ENCODE data around the gene SOWAHC. TPM values are rescaled to one million over a fixed set of nuclear protein-coding genes. Genes with fewer than 3 reads are reported as not detected.

SOWAHC gene
- total and polyA plus RNA-seq, 2 of the 13 experiments (the other 11 are each of a cell fraction or from before 2014, with no cell fraction given) = 21.2 to 22.5 TPM

DNA sequence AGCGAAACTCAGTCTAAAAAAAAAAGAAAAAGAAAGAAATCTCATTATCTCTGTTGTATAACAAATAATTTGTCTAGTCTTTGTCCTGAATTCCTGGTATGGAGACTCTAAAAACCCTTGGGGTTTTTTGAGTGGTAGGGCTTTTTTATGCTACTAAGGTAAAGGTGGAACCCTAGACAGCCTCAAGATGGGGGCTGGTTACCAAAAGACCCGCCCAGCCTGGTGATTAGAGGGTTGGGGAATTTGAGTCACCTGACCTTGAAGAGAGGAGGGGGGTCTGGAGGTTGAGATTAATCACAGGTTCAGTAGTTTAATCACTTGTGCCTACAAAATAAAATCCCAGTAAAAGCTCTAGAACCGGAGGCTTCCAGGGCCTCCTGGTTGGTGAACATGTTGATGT lies 17.6 kb downstream of the SOWAHC start (continued):
- TF ChIP-seq, protein P1, sequence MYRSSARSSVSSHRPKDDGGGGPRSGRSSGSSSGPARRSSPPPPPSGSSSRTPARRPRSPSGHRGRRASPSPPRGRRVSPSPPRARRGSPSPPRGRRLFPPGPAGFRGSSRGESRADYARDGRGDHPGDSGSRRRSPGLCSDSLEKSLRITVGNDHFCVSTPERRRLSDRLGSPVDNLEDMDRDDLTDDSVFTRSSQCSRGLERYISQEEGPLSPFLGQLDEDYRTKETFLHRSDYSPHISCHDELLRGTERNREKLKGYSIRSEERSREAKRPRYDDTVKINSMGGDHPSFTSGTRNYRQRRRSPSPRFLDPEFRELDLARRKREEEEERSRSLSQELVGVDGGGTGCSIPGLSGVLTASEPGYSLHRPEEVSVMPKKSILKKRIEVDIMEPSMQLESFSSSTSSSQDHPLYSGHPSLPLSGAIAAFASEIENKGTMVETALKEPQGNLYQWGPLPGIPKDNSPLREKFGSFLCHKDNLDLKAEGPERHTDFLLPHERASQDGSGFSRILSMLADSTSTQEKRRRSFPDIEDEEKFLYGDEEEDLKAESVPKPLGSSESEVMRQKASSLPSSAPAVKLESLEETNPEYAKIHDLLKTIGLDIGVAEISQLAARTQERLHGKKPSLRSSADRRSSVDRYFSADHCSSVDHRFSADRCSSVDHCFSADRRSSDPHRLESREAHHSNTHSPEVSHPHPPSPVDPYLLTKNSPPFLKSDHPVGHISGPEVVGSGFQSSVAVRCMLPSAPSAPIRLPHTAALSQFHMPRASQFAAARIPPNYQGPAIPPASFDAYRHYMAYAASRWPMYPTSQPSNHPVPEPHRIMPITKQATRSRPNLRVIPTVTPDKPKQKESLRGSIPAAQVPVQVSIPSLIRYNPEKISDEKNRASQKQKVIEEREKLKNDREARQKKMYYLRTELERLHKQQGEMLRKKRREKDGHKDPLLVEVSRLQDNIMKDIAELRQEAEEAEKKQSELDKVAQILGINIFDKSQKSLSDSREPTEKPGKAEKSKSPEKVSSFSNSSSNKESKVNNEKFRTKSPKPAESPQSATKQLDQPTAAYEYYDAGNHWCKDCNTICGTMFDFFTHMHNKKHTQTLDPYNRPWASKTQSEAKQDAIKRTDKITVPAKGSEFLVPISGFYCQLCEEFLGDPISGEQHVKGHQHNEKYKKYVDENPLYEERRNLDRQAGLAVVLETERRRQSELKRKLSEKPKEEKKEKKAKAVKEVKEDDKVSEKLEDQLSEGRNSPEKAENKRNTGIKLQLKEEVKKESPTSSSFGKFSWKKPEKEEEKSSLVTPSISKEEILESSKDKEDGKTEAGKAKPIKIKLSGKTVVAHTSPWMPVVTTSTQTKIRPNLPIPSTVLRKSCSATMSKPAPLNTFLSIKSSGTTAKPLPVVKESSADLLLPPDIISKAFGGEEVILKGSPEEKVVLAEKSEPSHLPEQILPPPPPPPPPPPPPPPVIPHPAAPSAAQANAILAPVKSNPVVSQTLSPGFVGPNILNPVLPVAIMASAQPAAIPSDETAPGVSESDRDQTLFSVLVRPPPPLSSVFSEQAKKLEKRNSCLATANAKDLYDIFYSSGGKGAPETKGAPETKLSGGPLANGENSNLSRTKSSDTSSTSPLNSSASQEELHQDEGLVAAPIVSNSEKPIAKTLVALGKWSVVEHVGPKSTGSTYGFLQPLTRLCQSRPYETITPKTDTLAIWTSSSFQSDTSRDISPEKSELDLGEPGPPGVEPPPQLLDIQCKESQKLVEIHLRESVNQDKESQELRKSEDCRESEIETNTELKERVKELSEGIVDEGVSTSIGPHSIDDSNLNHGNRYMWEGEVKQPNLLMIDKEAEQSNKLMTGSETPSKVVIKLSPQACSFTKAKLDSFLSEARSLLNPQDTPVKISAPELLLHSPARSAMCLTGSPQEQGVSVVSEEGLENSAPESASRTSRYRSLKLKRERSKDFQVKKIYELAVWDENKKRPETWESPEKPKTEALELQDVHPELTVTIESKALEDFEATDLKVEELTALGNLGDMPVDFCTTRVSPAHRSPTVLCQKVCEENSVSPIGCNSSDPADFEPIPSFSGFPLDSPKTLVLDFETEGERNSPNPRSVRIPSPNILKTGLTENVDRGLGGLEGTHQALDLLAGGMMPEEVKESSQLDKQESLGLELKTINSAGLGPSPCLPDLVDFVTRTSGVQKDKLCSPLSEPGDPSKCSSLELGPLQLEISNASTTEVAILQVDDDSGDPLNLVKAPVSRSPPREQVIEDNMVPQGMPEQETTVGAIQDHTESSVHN (CRISPR knock-in tag; IDR thresholded peaks at IDR 0.05) = no peak
- TF ChIP-seq ZNF781 (CRISPR knock-in tag; IDR thresholded peaks at IDR 0.05; ENCODE audit: borderline replicate concordance, not compliant biosample characterization) (no peak), RFXANK (CRISPR knock-in tag; IDR thresholded peaks at IDR 0.05) (no peak), SMC3 (IDR thresholded peaks at IDR 0.05; ENCODE audit: low read length) (peak; percentile 0; the same call in 1 of the 2 replicates), ZNF546 (CRISPR knock-in tag; conservative IDR thresholded peaks at IDR 0.05) (no peak), DBP (CRISPR knock-in tag; IDR thresholded peaks at IDR 0.05; ENCODE audit: not compliant biosample characterization) (no peak), ZNF674 (CRISPR knock-in tag; IDR thresholded peaks at IDR 0.05; ENCODE audit: low read depth) (no peak), PBX2 (CRISPR knock-in tag; IDR thresholded peaks at IDR 0.05) (no peak), ZFP41 (CRISPR knock-in tag; IDR thresholded peaks at IDR 0.05; ENCODE audit: borderline replicate concordance) (no peak), ZNF75D (CRISPR knock-in tag; IDR thresholded peaks at IDR 0.05; ENCODE audit: borderline replicate concordance) (no peak), TCF7L2 (IDR thresholded peaks at IDR 0.05; ENCODE audit: low read depth, low read length) (no peak), ZNF784 (CRISPR knock-in tag; IDR thresholded peaks at IDR 0.05; ENCODE audit: borderline replicate concordance) (no peak), PRPF4 (IDR thresholded peaks at IDR 0.05; ENCODE audit: low read depth, low read length, poor library complexity, severe bottlenecking) (no peak), FOSL2 (CRISPR knock-in tag; IDR thresholded peaks at IDR 0.05) (0 out of 2 replicates have a peak, but pooled peaks have one; percentile 33), EP300 (IDR thresholded peaks at IDR 0.05; ENCODE audit: low read depth in 2 of 2, low read length in 2 of 2) (0 out of 4 replicates have a peak, but pooled peaks of 1 of the 2 experiments have one; percentile 37), EP300 (CRISPR knock-in tag; IDR thresholded peaks at IDR 0.05; ENCODE audit: borderline replicate concordance) (no peak), KDM5B (CRISPR knock-in tag; IDR thresholded peaks at IDR 0.05; ENCODE audit: borderline replicate concordance) (no peak)
- TF ChIP-seq, protein P2, sequence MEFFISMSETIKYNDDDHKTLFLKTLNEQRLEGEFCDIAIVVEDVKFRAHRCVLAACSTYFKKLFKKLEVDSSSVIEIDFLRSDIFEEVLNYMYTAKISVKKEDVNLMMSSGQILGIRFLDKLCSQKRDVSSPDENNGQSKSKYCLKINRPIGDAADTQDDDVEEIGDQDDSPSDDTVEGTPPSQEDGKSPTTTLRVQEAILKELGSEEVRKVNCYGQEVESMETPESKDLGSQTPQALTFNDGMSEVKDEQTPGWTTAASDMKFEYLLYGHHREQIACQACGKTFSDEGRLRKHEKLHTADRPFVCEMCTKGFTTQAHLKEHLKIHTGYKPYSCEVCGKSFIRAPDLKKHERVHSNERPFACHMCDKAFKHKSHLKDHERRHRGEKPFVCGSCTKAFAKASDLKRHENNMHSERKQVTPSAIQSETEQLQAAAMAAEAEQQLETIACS (CRISPR knock-in tag; IDR thresholded peaks at IDR 0.05) = no peak
